ENCODE data around the gene INAVA.
"Not testable (repeated sequence)": the region's sequence is repeated elsewhere in the genome, so short reads cannot be mapped to it uniquely, and the experiment has no call there.

Gene INAVA

DNA sequence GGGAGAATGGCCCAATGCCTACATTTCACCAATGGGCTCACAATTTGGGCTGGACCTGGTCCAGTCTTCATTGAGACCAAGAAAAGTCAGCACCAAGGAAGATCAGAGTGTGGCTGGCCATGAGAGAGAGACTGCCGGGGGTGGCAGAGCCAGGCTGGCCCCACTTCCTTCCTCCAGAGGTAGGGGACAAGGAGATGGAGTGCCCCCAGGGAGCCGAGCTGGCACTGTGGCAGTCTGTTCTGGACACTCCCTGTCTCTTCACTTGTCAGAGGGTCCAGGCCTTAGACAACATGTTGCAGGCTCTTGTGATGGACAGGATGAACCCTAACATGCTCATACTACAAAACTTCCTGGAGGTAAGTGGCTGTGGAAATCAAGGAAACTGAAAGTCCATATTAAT is 27.7 kb downstream of the INAVA start:
- DNase-seq = no peak

DNA sequence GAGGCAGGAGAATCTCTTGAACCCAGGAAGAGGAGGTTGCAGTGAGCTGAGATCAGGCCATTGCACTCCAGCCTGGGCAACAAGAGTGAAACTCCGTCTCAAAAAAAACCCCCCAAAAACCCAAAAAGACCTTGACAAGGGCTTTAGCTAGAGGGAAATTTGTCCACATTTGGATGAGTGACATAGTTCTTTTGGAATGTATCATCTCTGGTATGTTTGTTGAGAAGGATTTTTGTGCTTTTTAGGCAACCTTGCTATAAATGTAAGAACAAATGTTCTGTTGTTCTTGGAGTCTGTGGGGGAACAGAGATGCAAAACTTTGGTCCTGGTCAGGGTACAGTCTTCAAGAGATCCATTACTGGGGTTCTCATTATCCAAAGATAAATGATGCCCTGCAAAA is 28.9 kb downstream of the INAVA start:
- DNase-seq = no peak

DNA sequence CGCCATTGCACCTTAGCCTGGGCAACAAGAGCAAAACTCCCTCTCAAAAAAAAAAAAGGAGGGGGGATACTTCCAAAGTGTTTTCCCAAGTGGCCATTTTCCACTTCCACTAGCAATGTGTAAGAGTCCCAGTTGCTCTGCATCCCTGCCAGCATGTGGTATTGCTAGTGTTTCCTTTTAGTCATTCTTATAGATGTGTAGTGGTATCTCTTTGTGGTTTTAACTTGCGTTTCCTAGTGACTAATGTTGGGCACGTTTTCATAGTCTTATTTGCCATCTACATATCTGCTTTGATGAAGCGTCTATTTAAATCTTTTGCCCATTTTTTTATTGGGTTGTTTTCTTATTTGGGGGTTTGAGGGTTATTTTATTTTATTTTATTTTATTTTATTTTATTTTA is 31.1 kb downstream of the INAVA start:
- DNase-seq = no peak

DNA sequence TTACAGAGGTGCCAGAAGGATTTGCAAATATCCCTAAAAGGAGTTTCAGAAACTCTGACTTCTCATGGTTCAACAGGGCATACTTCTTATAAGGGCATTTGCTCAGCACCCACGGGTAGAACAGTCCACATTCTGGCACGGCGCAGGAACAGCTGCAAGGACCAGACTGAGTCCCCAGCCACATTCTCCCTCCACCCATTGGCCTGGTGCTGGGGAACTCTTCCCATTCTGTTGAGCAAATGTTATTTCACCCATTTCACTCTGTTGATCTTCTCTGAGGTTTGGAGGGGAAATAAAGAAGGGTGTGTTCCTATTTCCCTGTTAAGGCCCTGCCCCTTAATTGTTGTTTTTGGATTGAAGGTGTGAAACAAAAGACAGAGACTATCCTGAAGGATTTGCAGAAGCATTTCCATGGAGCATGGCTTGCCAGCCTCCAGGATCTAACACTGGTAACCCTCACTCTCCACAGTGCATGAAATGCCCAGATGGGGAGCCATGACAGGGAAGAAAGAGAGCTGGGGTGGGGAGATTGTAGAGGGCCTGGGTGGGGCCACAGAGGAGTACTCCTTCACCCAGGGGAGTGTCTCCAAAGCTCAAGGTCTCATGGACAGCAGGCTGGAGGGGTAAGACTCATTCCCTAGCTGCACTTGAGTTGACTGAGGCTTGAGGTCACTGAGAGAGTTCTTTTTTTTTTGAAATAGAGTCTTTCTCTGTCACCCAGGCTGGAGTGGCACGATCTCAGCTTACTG is 35.0 kb downstream of the INAVA start:
- no peak for DNase-seq

DNA sequence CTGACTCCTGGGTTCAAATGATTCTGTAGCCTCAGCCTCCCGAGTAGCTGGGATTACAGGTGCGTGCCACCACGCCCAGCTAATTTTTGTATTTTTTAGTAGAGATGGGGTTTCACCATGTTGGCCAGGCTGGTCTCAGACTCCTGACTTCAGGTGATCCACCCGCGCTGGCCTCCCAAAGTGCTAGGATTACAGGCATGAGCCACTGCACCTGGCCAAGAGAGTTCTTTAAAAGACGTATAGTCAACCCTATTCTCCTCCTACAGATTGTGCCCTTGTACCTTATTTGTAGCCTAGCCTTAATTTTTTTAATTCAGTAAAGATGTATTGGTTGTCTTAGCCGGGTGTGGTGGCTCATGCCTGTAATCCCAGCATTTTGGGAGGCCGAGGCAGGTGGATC is 35.6 kb downstream of the INAVA start:
- not testable (repeated sequence) for DNase-seq

DNA sequence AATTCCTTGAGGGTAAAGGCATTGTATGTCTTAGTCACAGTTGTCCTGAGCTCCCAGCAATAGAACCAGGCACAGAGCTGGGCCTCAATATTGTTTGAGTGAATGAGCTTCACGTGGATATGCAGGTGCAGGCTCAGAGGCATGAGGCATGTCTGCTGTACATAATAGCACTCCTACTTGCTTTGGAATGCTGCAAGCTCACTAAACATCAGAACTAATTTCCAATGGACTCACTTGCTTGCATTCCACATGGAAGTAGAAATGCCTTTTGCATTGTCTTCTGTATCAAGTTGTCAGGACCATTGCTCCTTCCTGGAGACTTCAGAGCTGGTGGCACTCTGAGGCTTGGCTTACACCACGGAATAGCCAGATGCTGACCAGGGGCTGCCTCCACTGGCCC is 37.1 kb downstream of the INAVA start:
- no peak for DNase-seq

DNA sequence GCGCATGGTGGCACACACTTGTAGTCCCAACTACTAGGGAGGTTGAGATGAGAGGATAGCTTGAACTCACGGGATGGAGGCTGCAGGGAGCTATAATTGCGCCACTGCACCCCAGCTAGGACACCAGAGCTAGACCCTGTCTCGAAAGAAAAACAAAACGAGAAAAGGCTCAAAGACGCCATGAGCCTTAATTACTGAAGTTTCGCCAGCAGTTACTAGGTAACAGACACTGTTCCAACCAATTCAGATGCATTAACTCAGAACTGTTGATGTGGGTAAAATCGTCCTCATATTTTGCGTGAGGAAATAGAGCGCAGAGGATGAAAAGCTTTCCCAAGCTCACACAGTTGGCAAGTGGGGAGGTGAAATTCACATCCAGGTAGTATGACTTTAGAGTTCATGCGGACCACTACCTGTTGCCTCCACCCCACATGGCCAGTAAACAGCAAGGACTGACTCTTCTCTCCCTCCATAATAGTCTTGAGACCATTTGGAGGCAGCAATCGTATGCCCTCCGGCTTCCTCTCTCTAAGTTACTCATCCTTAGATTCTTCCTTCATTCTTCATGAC is 40.1 kb downstream of the INAVA start:
- DNase-seq = no peak

DNA sequence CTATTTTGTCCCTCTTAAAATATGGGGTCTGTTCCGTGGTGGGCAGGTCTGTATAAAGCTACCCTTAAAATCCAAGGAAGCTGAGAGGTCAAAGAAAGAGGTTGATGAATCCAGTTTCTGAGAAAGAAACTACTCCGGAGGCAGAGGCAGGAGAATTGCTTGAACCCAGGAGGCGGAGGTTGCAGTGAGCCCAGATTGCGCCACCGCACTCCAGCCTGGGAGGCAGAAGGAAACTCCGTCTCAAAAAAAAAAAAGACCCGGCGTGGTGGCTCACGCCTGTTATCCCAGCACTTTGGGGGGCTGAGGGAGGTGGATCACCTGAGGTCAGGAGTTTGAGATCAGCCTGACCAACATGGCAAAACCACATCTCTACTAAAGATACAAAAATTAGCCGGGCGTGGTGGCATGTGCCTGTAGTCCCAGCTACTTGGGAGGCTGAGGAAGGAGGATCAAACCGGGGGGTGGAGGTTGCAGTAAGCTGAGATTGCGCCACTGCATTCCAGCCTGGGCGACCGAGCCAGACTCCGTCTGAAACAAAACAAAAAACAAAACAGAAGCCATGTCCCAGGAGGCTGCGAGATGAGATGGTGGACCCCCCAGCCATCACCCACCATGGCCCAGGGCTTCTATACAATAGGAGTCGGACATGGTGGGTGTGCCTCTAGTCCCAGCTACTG is 40.7 kb downstream of the INAVA start:
- not testable (repeated sequence) for DNase-seq

DNA sequence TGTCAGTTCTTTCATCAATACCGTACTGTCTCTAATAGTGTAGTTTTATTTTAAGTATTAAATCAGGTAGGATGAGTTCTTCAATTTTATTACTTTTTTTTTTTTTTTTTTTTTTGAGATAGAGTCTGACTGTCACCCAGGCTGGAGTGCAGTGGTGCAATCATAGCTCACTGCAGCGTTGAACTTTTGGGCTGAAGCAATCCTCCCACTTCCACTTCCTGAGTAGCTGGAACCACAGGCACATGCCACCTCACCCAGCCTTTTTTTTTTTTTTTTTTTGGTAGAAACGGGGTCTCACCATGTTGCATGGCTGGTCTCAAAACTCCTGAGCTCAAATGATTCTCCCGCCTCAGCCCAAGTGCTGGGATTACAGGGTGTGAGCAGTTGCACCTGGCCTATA is 44.3 kb downstream of the INAVA start:
- DNase-seq = no peak

DNA sequence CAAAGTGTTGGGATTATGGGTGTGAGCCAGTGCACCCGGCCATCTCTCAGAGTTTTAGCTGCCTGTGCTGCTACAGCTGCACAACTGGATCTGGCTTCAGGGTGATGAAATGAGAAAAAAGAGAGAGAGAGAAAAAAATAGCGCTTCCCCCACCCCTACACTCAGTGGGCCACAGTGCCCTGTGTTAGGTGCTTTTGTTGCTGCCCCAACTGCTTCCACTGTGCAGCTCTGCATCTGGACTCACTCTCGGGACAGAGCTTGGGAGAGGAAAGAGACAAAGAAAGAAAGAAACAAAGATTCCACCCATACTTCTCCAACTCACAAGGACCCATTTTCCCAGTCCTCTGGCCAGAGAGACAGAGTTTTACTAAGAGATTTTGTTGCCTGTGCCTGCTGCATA is 50.4 kb downstream of the INAVA start:
- no peak for DNase-seq

DNA sequence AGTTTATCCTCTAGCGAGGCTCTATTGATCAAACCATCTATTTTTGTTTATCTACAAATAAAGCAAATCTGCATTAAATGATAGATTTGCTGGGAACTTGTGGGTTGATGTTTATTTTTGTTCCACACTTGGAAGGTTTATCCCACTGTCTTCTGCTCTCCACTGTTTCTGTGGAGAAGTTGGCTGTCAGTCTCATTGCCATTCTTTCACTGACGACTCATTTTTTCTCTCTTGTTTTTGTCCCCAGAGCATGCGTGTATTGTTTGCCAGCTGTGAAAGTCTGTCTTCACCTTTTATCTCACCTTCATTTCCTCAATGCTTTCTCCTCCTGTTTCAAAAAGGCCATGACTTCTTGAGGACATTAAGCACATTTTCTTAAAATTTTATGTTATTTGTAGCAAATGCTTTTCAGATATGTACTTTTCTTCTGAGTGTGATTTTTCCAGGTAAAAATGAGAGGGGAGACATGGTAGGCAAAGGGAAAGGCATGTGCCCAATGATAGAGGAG is 52.4 kb downstream of the INAVA start:
- no peak for DNase-seq

DNA sequence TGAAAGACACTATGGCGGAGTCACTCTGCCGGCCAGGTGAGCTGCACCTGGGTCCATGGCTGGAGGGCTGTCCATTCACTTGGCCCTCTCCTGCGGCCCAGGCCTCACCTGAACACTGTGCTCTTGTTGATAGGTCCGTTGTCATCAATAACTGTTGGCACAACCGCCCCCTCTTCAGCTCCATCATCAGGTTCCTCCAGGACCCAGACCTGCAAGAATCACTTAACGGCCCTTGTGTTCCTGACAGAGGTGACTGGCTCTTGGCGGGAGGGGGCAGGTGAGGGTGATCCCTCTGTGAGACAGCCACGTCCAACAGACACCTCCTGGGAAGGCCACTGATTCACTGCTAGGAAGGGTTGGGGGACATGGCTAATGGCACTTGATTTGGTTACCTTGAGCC is 54.9 kb downstream of the INAVA start:
- DNase-seq = no peak

DNA sequence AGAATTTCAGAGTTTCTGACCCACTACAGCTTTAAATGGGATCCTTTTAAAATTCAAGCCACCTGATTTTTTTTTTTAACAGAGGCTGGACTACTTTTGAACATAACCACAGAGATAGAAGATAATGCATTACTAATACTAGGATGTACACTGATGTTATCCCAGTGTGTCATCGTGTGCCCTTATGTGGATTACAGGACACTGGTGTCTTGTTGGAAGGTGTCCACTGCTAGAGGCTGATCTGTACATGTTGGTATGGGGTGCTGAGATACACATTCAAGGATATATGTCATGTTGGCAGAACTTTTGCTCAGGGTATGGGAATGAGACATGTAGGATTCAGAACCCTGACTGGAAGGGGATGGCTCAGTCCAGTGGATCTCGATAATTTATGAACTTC is 56.3 kb downstream of the INAVA start:
- no peak for DNase-seq

DNA sequence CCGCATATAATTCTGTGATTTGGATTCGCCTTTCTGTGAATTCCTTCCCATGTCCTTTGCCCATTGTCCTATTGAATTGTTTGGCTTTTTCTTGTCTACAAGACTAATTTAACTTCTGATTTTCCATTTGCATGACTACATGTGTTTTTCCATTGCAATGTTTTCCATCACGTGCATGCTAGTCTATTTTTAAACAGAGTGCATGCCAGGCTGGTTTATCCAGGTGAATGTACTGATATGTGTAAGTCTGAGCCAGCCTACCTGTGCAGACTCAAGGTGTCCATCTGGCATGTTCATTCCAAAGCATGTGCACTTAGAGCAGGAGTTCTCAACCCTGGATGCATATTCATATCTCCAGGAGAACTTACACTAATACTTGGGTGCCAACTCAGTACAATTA is 59.7 kb downstream of the INAVA start:
- no peak for DNase-seq

DNA sequence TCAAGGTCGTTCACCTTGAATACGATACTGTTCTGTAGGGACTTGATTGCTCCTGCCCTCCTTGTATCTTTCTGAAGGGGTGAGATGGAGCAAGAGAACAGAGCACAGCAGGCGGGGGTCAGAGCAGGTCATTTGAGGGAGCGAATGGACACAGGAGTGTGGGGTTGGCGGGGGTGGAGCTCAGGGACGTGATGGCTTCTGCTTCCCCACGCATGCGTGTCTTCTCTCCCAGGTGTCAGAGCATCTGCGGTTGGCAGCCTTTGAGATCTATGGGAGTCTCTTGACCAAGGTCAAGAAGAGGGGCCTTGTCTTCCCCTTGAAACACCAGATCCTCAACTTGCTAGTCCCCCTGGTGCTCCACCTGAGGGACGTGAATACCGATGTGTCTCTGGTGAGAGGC is 63.9 kb downstream of the INAVA start:
- no peak for DNase-seq

DNA sequence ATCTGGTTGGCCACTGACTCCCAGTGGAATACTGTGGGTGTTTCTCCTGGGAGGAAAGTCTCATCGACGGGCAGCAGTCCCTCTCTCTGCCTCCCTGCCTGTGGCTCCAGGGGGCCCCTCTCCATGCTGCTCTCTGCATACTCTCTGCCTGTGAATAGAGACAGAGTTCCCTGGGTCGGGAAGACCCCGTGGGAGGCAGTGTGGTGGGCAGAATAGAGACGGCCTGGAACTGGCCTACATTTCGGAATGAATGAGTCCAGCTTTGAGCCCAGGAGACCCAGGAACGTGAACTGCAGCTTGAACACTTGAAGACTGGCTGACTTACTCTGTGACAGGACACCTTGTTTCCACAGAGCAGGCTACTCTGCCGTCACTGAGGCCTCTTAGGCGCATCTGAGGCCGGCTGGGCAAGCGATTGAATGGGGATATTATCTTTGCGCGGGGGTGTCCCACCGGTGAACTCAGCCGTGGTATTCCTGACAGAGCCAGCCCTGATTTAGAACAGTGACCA is 64.8 kb downstream of the INAVA start:
- no peak for DNase-seq

DNA sequence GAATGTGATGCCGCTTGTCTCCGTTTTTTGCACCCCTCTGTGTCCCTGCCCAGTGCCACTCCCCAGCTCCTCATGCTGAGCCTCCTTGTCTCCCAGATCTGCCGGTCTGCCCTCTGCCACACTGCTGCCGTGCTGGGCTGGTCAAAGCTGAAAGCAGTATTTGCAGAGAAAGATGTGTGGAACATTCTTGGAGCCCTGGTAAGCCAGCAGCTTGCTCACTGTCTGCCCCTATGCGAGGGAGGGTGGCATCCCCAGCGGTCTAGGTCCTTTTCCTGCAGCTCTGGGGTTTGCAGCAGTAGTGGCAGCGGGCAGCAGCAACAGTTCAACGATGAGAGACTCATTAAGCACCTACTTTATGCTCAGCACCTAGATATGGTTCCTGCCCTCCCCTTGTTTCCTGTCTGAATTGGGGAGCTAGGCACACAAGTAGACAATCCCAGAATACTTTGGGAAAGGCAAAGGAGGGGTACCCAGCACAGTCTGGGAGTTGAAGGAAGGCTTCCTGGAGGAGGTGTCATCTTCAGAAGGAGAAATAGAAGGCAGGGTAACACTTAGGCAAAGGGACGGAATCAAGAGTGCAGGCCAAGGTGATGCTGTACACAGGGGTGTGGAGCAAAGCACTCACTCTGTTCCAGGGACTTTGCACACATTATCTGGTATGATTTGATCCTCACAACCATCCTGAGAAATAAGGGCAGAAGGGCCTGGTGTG is 65.7 kb downstream of the INAVA start:
- no peak for DNase-seq

DNA sequence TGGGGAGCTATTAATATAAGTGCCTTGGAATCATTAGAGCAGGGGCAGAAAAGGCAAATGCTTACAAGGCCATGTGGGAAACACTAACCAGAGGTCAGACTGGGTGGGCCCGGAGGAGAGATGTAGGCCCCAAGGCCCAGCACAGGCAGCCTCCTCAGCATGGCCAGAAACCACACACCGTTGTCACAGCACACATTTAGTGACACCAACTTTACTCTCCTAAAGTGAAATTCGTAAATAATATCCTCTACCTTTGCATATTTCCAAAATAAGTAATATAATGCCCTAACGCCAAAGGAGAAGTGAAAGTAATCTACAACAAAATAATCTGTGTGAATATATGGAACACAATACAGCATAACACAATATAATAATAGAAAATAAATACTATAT is 66.2 kb downstream of the INAVA start:
- DNase-seq = no peak

DNA sequence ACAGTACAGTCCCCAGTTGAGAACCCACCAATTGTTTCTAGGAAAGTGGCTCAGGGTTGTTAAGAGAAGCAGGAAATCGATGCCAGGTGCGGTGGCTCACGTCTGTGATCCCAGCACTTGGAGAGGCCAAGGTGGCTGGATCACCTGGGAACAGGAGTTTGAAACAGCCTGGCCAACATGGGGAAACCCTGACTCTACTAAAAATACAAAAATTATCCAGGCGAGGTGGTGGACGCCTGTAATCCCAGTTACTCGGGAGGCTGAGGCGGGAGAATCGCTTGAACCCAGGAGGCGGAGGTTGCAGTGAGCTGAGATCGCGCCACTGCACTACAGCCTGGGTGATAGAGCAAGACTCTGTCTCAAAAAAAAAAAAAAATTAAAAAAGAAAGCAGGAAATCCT is 67.5 kb downstream of the INAVA start:
- DNase-seq = not testable (repeated sequence)

DNA sequence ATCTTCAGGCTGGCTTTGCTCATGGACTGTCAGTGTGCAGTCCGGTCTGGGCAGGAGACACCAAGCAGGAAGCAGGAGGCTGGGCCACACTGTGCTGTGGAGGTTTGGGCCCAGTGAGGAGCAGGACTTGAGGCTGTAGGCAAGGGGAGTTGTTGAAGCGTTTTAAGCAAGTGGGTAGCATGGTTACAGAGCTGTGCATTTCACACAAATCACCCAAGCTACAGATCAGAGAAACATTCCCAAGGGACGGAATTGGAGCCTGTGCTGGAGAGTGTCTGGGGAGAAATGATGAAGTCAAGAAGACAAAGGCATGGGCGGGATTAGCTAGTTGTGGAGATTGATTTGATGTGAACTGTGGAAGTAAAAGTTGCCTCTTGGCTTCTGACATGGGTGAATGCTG is 67.9 kb downstream of the INAVA start:
- DNase-seq = no peak

DNA sequence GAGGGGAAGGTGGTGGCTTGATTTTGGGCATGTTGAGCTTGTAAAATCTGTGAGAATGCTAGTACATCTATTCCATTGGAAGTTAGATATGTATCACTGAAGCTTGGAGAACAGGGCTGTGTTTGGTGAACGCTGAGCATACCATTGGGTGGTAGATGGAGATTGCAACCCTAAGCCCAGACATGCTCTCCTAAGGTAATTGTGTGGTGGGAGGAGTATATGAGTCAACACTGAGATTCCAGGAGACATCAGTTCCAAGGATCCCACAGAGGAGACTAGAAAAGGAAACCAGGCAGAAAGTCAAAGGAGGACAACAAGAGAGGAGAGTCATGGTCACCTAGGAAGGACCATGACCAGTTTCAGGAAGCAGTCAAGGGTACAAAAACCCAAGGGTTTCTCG is 68.4 kb downstream of the INAVA start:
- DNase-seq = no peak

DNA sequence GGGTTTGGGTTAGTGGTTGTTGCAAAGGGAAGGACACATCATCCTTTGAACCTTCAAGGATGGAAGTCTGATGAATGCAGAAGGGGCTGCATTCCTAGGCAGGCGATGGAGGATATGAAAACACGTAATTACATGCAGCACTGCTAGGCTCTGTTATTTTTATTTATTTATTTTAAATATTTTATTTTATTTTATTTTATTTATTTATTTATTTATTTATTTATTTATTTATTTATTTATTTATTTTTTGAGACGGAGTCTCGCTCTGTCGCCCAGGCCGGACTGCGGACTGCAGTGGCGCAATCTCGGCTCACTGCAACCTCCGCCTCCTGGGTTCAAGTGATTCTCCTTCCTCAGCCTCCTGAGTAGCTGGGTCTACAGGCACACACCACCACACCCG is 69.2 kb downstream of the INAVA start:
- not testable (repeated sequence) for DNase-seq
